GM23338 (cell line): ENCODE results near the gene VENTX. TPM values are rescaled to one million over a fixed set of nuclear protein-coding genes. Genes with fewer than 3 reads are reported as not detected.

ENCODE experiments used
- ATAC-seq: fragments of 200-7000 bp; cut with Tn5 transposase; 3 replicates; pipeline ENCODE4 v1.9.1; 2020
- DNase-seq: peaks from one replicate; pipeline ENCODE4 v3.0.0-alpha.2; 2015; ENCODE audit warnings: low spot score
- H2AFZ ChIP-seq: fragments of 200-600 bp; sonication (generic); 2 replicates; pipeline ENCODE4 v1.8.0; 2016; ENCODE audit warnings: antibody characterized with exemption, mild to moderate bottlenecking, moderate library complexity
- H3F3A ChIP-seq: fragments of 200-600 bp; sonication (generic); replicated peaks from 2 replicates; pipeline ENCODE4 v1.8.0; 2017; ENCODE audit warnings: antibody characterized with exemption, mixed run types, low read depth
- H3K27ac ChIP-seq: fragments of 200-600 bp; sonication (generic); 2 replicates; pipeline ENCODE4 v1.6.1; 2016; ENCODE audit warnings: low read depth
- H3K27me3 ChIP-seq: fragments of 200-600 bp; sonication (generic); 2 replicates; pipeline ENCODE4 v1.8.0; 2016; ENCODE audit warnings: mild to moderate bottlenecking, mixed run types, moderate library complexity; ENCODE audit not compliant: insufficient read depth
- H3K36me3 ChIP-seq: fragments of 200-600 bp; sonication (generic); 2 replicates; pipeline ENCODE4 v1.8.0; 2016; ENCODE audit warnings: mild to moderate bottlenecking; ENCODE audit not compliant: insufficient read depth
- H3K4me1 ChIP-seq: fragments of 200-600 bp; sonication (generic); 2 replicates; pipeline ENCODE4 v1.8.0; 2016; ENCODE audit warnings: mild to moderate bottlenecking, moderate library complexity; ENCODE audit not compliant: insufficient read depth
- H3K4me2 ChIP-seq: fragments of 200-600 bp; sonication (generic); 2 replicates; pipeline ENCODE4 v1.7.1; 2017; ENCODE audit warnings: mixed run types
- H3K4me3 ChIP-seq: fragments of 200-600 bp; sonication (generic); 2 replicates; pipeline ENCODE4 v1.6.1; 2016; ENCODE audit warnings: mixed run types
- H3K79me2 ChIP-seq: fragments of 200-600 bp; sonication (generic); replicated peaks from 2 replicates; pipeline ENCODE4 v1.8.0; 2017; ENCODE audit warnings: mild to moderate bottlenecking; ENCODE audit not compliant: insufficient read depth
- H3K9me2 ChIP-seq: fragments of 200-600 bp; sonication (generic); 2 replicates; pipeline ENCODE4 v1.8.0; 2017; ENCODE audit not compliant: insufficient read depth
- H4K20me1 ChIP-seq: fragments of 200-600 bp; sonication (generic); replicated peaks from 2 replicates; pipeline ENCODE4 v1.8.0; 2017; ENCODE audit warnings: mild to moderate bottlenecking; ENCODE audit not compliant: insufficient read depth
- H3K27ac Mint-ChIP-seq: 2 replicates; pipeline ENCODE4 v1.8.0; 2020; ENCODE audit warnings: inconsistent platforms, mild to moderate bottlenecking, moderate library complexity, mixed read lengths
- H3K27me3 Mint-ChIP-seq: 3 replicates; pipeline ENCODE4 v1.8.0; 2022; ENCODE audit warnings: low read depth, mild to moderate bottlenecking, moderate library complexity, mixed read lengths, inconsistent platforms; ENCODE audit not compliant: insufficient read depth, poor library complexity
- H3K36me3 Mint-ChIP-seq: 3 replicates; pipeline ENCODE4 v1.8.0; 2021; ENCODE audit warnings: low read depth, mild to moderate bottlenecking, inconsistent platforms, moderate library complexity, mixed read lengths
- H3K4me1 Mint-ChIP-seq: 3 replicates; pipeline ENCODE4 v1.8.0; 2020; ENCODE audit warnings: mild to moderate bottlenecking, inconsistent platforms, mixed read lengths
- H3K4me3 Mint-ChIP-seq: 3 replicates; pipeline ENCODE4 v1.8.0; 2021; ENCODE audit warnings: moderate library complexity, mild to moderate bottlenecking, inconsistent platforms, mixed read lengths
- H3K9me3 Mint-ChIP-seq: 3 replicates; pipeline ENCODE4 v1.8.0; 2020; ENCODE audit warnings: moderate library complexity, mild to moderate bottlenecking, inconsistent platforms, mixed read lengths
- CREB1 ChIP-seq: fragments of 250-450 bp; sonication (Bioruptor Pico); IDR thresholded peaks from 2 replicates; pipeline ENCODE4 v1.5.0; 2020; ENCODE audit warnings: low read depth, mild to moderate bottlenecking, moderate library complexity
- CTCF ChIP-seq, 2 experiments: fragments of 200-600 bp in 1 of 2; sonication (generic) in 1 of 2; conservative IDR thresholded peaks; 2 replicates each; pipeline versions ENCODE4 v1.5.1 to v1.6.1; 2016 to 2017; ENCODE audit warnings: antibody characterized with exemption in 2 of 2, low read depth in 2 of 2, mild to moderate bottlenecking in 2 of 2, moderate library complexity in 1 of 2
- ETS1 ChIP-seq: IDR thresholded peaks from 2 replicates; pipeline ENCODE4 v1.6.1; 2016; ENCODE audit warnings: antibody characterized with exemption
- EZH2phosphoT487 ChIP-seq: fragments of 200-600 bp; sonication (generic); IDR thresholded peaks from one replicate; pipeline ENCODE4 v1.8.1; 2018; ENCODE audit warnings: antibody characterized with exemption; ENCODE audit not compliant: unreplicated experiment
- POLR2AphosphoS5 ChIP-seq: IDR thresholded peaks from 2 replicates; pipeline ENCODE4 v1.6.1; 2016; ENCODE audit warnings: antibody characterized with exemption, low read depth
- REST ChIP-seq: IDR thresholded peaks from one replicate; pipeline ENCODE4 v1.6.1; 2018; ENCODE audit warnings: antibody characterized with exemption; ENCODE audit not compliant: unreplicated experiment
- ZNF114 ChIP-seq: fragments of 250-450 bp; sonication (Bioruptor Pico); IDR thresholded peaks from 2 replicates; pipeline ENCODE4 v1.5.0; 2020; ENCODE audit warnings: mild to moderate bottlenecking, moderate library complexity
- ZNF331 ChIP-seq: fragments of 250-450 bp; sonication (Bioruptor Pico); IDR thresholded peaks from 2 replicates; pipeline ENCODE4 v1.5.0; 2020; ENCODE audit warnings: low read depth, mild to moderate bottlenecking, moderate library complexity
- polyA plus RNA-seq: library from polyadenylated mRNA; unstranded; fragments of >200 nt; fragmentation: Nextera tagmentation; extraction: Ambion mirVana; gene quantifications from 2 replicates; pipeline ENCODE4 v1.2.1, GENCODE V29; 2016
- total RNA-seq: library from RNA; depleted of rRNA; stranded (reverse); fragments of >200 nt; shearing (Covaris generic); gene quantifications from 2 replicates; pipeline ENCODE4 v1.2.3, GENCODE V29; 2014

VENTX gene
- total and polyA plus RNA-seq, 2 experiments from 2014 or later: 4.8 to 8.1 TPM

GRCh38 chr10:133201948-133202725 lies 35.5 kb upstream of the VENTX start:
- Histone ChIP-seq H4K20me1 (no peaks in the 10 kb centered on the region), H3K27ac (no peak overlapping the region), H3K79me2 (no peaks in the 10 kb centered on the region), H3K4me2 (no peak overlapping the region), H3K36me3 (no peaks in the 10 kb centered on the region), H3K4me3 (no peak overlapping the region), H3K4me1 (no peaks in the 10 kb centered on the region), H2AFZ (no peak overlapping the region), H3K9me2 (no peaks in the 10 kb centered on the region), H3K27me3 (no peaks in the 10 kb centered on the region), H3F3A (no peaks in the 10 kb centered on the region)
- ATAC-seq (no peak), DNase-seq (no peak)
- H3K9me3 Mint-ChIP-seq: no peaks in the 10 kb centered on the region
- peaks cover 4% of the 10 kb centered on the region for H3K27me3 Mint-ChIP-seq
- H3K4me3 Mint-ChIP-seq: no peak overlapping the region
- TF ChIP-seq ETS1: no peak
- no peak for TF ChIP-seq REST
- TF ChIP-seq CTCF (conservative IDR thresholded peaks at IDR 0.05; ENCODE audit: low read depth in 2 of 2): no peak
- TF ChIP-seq ZNF331 (CRISPR knock-in tag): no peak
- no peak for TF ChIP-seq EZH2phosphoT487
- TF ChIP-seq CREB1: no peak
- TF ChIP-seq POLR2AphosphoS5: no peak
- TF ChIP-seq ZNF114: no peak
- H3K27ac Mint-ChIP-seq: no peak overlapping the region
- H3K4me1 Mint-ChIP-seq: no peaks in the 10 kb centered on the region
- H3K36me3 Mint-ChIP-seq: no peaks in the 10 kb centered on the region
